Caco-2 (cell line): Measurements from ENCODE around the gene TTC9C. TPM values are rescaled to one million over a fixed set of nuclear protein-coding genes. Genes with fewer than 3 reads are reported as not detected.

ENCODE experiments used
- BruUV-seq: library from RNA; stranded (reverse); fragments of 400-500 nt; replicated peaks from 2 replicates; lab custom pipeline; 2021; lab: Mats Ljungman, UMichigan
- CTCF ChIA-PET: fragments of 300-600 bp; sonication (Branson Sonifier 250); formaldehyde crosslinking; loops from one replicate; lab custom pipeline; 2022; ENCODE audit warnings: antibody characterized with exemption; lab: Charles Lee
- POLR2A ChIA-PET: fragments of 300-600 bp; sonication (Branson Sonifier 250); formaldehyde crosslinking; loops from one replicate; lab custom pipeline; 2022; ENCODE audit warnings: antibody characterized with exemption; lab: Charles Lee
- DNase-seq, 2 experiments: peaks; one replicate each; pipeline versions ENCODE4 v3.0.0 to v3.0.0-alpha.2; 2020 to 2022
- H3K27me3 ChIP-seq: replicated peaks from 2 replicates; pipeline ENCODE4 v1.6.0; 2011; ENCODE audit warnings: low read length; ENCODE audit not compliant: control insufficient read depth, insufficient read depth
- H3K36me3 ChIP-seq: 2 replicates; pipeline ENCODE4 v1.5.1; 2011; ENCODE audit warnings: low read length; ENCODE audit not compliant: control insufficient read depth, insufficient read depth
- H3K4me1 ChIP-seq: fragments of 250-450 bp; sonication (Bioruptor Pico); 2 replicates; pipeline ENCODE4 v1.5.1; 2020; ENCODE audit warnings: mild to moderate bottlenecking
- H3K4me3 ChIP-seq: 2 replicates; pipeline ENCODE4 v1.5.1; 2011; ENCODE audit warnings: low read depth, mild to moderate bottlenecking, control low read depth, low read length
- H3K9me3 ChIP-seq: fragments of 250-450 bp; sonication (Bioruptor Pico); 2 replicates; pipeline ENCODE4 v1.5.1; 2020; ENCODE audit warnings: mild to moderate bottlenecking, moderate library complexity
- H3K27ac Mint-ChIP-seq: one replicate; pipeline ENCODE4 v1.8.0; 2022; ENCODE audit warnings: mixed read lengths; ENCODE audit not compliant: unreplicated experiment
- H3K27me3 Mint-ChIP-seq: one replicate; pipeline ENCODE4 v1.8.0; 2022; ENCODE audit warnings: mixed read lengths; ENCODE audit not compliant: insufficient read depth, unreplicated experiment
- H3K36me3 Mint-ChIP-seq: one replicate; pipeline ENCODE4 v1.8.0; 2022; ENCODE audit warnings: mild to moderate bottlenecking, mixed read lengths; ENCODE audit not compliant: insufficient read depth, unreplicated experiment
- H3K4me1 Mint-ChIP-seq: one replicate; pipeline ENCODE4 v1.8.0; 2022; ENCODE audit warnings: low read depth, mixed read lengths; ENCODE audit not compliant: unreplicated experiment
- H3K4me3 Mint-ChIP-seq: one replicate; pipeline ENCODE4 v1.8.0; 2022; ENCODE audit warnings: mild to moderate bottlenecking, moderate library complexity, mixed read lengths; ENCODE audit not compliant: unreplicated experiment
- H3K9me3 Mint-ChIP-seq: one replicate; pipeline ENCODE4 v1.8.0; 2022; ENCODE audit warnings: mixed read lengths; ENCODE audit not compliant: unreplicated experiment
- intact Hi-C: fragments of 100-400 bp; cut with micrococcal nuclease; formaldehyde crosslinking; loops from one replicate; pipeline ENCODE4 v1.10.0; 2022; ENCODE audit not compliant: unreplicated experiment
- total RNA-seq: library from RNA; stranded (reverse); gene quantifications from 2 replicates; pipeline ENCODE4 v1.2.3, GENCODE V29; 2022
- TF ChIP-seq, protein P1 (sequence below), 2 experiments: fragments of 200-600 bp in 1 of 2; IDR thresholded peaks; 1 replicate in 1 of 2; 2 replicates in 1 of 2; pipeline versions ENCODE4 v1.5.1 to v1.8.0; 2011 to 2022; ENCODE audit warnings: antibody characterized with exemption in 1 of 2, control low read depth in 1 of 2, inconsistent platforms in 1 of 2, low read depth in 1 of 2, low read length in 1 of 2, mild to moderate bottlenecking in 1 of 2, moderate library complexity in 1 of 2; ENCODE audit not compliant: insufficient read depth in 1 of 2, severe bottlenecking in 1 of 2, unreplicated experiment in 1 of 2

Gene TTC9C
- total RNA-seq, 1 experiment from 2014 or later = 53.6 TPM

GRCh38 chr11:62721994-62722393, 6.3 kb upstream of the TTC9C start:
- H3K4me3 ChIP-seq = no peak overlapping the region
- H3K27ac Mint-ChIP-seq = peak overlapping the region; percentile 37
- H3K36me3 Mint-ChIP-seq = peaks cover 100% of the 10 kb centered on the region

GRCh38 chr11:62724171-62724570, 4.1 kb upstream of the TTC9C start:
- Mint-ChIP-seq H3K9me3 (no peaks in the 10 kb centered on the region), H3K4me1 (peaks cover 30% of the 10 kb centered on the region), H3K27ac (no peak overlapping the region), H3K4me3 (peak overlapping the region; percentile 99), H3K36me3 (peaks cover 100% of the 10 kb centered on the region), H3K27me3 (no peaks in the 10 kb centered on the region)
- intact Hi-C loops = loop anchor here (10.0 kb wide), 1 partner anchor 131 kb away; no protein-coding TSS in a partner anchor
- CTCF ChIA-PET = no interaction called here
- no peak for DNase-seq
- no peaks in the 10 kb centered on the region for H3K9me3 ChIP-seq
- BruUV-seq = no TSS peak
- POLR2A ChIA-PET = no interaction called here
- TF ChIP-seq, protein P1, sequence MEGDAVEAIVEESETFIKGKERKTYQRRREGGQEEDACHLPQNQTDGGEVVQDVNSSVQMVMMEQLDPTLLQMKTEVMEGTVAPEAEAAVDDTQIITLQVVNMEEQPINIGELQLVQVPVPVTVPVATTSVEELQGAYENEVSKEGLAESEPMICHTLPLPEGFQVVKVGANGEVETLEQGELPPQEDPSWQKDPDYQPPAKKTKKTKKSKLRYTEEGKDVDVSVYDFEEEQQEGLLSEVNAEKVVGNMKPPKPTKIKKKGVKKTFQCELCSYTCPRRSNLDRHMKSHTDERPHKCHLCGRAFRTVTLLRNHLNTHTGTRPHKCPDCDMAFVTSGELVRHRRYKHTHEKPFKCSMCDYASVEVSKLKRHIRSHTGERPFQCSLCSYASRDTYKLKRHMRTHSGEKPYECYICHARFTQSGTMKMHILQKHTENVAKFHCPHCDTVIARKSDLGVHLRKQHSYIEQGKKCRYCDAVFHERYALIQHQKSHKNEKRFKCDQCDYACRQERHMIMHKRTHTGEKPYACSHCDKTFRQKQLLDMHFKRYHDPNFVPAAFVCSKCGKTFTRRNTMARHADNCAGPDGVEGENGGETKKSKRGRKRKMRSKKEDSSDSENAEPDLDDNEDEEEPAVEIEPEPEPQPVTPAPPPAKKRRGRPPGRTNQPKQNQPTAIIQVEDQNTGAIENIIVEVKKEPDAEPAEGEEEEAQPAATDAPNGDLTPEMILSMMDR (IDR thresholded peaks at IDR 0.05; ENCODE audit: insufficient read depth in 1 of 2, low read depth in 1 of 2, low read length in 1 of 2, severe bottlenecking in 1 of 2, unreplicated experiment in 1 of 2) = no peak
- H3K36me3 ChIP-seq = peaks cover 10% of the 10 kb centered on the region
- peaks cover 23% of the 10 kb centered on the region for H3K4me1 ChIP-seq
- H3K27me3 ChIP-seq = no peaks in the 10 kb centered on the region
- H3K4me3 ChIP-seq = no peak overlapping the region

More at GRCh38 chr11:62721994-62722393, 6.3 kb upstream of the TTC9C start:
- POLR2A ChIA-PET = no interaction called here
- CTCF ChIA-PET = no interaction called here
- H3K4me1 ChIP-seq = peaks cover 23% of the 10 kb centered on the region
- TSS peak; percentile 26 for BruUV-seq
- peaks cover 14% of the 10 kb centered on the region for H3K36me3 ChIP-seq
- H3K27me3 ChIP-seq = no peaks in the 10 kb centered on the region
- H3K9me3 ChIP-seq = no peaks in the 10 kb centered on the region
- DNase-seq = peak; percentile 73 to 80
- TF ChIP-seq, protein P1 (IDR thresholded peaks at IDR 0.05; ENCODE audit: insufficient read depth in 1 of 2, low read depth in 1 of 2, low read length in 1 of 2, severe bottlenecking in 1 of 2, unreplicated experiment in 1 of 2) = peak; percentile 49 to 54
- H3K4me3 Mint-ChIP-seq = peak overlapping the region; percentile 25
- H3K27me3 Mint-ChIP-seq = no peaks in the 10 kb centered on the region
- intact Hi-C loops = loop anchor here (1.0 to 10.0 kb wide), 3 partner anchors 9 to 133 kb away; no protein-coding TSS in a partner anchor
- no peaks in the 10 kb centered on the region for H3K9me3 Mint-ChIP-seq
- H3K4me1 Mint-ChIP-seq = peaks cover 36% of the 10 kb centered on the region

DNA sequence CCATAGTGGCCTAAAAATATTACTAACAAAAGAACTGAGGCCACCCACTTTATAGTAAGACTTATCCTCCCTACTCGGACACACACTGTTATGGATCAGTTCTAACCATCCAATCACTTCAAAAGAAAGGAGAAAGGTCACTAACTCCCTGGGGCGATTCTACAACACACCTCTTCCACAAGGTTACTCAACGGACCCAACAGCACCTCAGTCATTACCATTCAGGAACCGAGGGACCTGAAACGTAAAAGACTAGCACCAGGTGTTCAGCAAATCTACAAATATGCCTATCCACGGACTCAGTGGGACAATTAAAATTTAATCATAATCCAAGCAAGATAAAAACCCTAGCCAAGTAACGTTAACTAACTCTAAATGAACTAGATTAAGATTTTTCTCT, 2.6 kb upstream of the TTC9C start:
- H3K36me3 Mint-ChIP-seq = peaks cover 91% of the 10 kb centered on the region
- H3K9me3 Mint-ChIP-seq = no peaks in the 10 kb centered on the region
- DNase-seq = peak in 1 of 2 experiments; percentile 41

More for the DNA sequence above, 2.6 kb upstream of the TTC9C start:
- peak overlapping the region; percentile 98 for H3K27ac Mint-ChIP-seq
- intact Hi-C loops = loop anchor here (2.0 to 10.0 kb wide), 2 partner anchors 13 to 129 kb away; no protein-coding TSS in a partner anchor
- H3K4me1 ChIP-seq = peaks cover 29% of the 10 kb centered on the region
- H3K27me3 ChIP-seq = no peaks in the 10 kb centered on the region
- TF ChIP-seq, protein P1 (IDR thresholded peaks at IDR 0.05; ENCODE audit: insufficient read depth in 1 of 2, low read depth in 1 of 2, low read length in 1 of 2, severe bottlenecking in 1 of 2, unreplicated experiment in 1 of 2) = no peak
- CTCF ChIA-PET = interaction anchor here (1.1 to 4.0 kb wide), 2 partner anchors 28 to 61 kb away, joined by 3 to 21 read pairs; partner anchors contain the start of gene ZBTB3
- peaks cover 34% of the 10 kb centered on the region for H3K4me1 Mint-ChIP-seq
- peaks cover 4% of the 10 kb centered on the region for H3K36me3 ChIP-seq
- H3K27me3 Mint-ChIP-seq = no peaks in the 10 kb centered on the region
- peak overlapping the region; percentile 94 for H3K4me3 ChIP-seq
- POLR2A ChIA-PET = interaction anchor here (0.8 to 4.8 kb wide), 3 partner anchors 20 to 131 kb away, joined by 4 to 71 read pairs (median 18); partner anchors contain the start of gene ZBTB3
- TSS peak; percentile 18 for BruUV-seq
- no peaks in the 10 kb centered on the region for H3K9me3 ChIP-seq
- peak overlapping the region; percentile 99 for H3K4me3 Mint-ChIP-seq
